ENCODE results near the gene RPP25. TPM values are rescaled to one million over a fixed set of nuclear protein-coding genes. Genes with fewer than 3 reads are reported as not detected.

The RPP25 gene
- total and polyA plus RNA-seq, 11 donors = 1.1 to 5.8 (median 2.1) TPM

DNA sequence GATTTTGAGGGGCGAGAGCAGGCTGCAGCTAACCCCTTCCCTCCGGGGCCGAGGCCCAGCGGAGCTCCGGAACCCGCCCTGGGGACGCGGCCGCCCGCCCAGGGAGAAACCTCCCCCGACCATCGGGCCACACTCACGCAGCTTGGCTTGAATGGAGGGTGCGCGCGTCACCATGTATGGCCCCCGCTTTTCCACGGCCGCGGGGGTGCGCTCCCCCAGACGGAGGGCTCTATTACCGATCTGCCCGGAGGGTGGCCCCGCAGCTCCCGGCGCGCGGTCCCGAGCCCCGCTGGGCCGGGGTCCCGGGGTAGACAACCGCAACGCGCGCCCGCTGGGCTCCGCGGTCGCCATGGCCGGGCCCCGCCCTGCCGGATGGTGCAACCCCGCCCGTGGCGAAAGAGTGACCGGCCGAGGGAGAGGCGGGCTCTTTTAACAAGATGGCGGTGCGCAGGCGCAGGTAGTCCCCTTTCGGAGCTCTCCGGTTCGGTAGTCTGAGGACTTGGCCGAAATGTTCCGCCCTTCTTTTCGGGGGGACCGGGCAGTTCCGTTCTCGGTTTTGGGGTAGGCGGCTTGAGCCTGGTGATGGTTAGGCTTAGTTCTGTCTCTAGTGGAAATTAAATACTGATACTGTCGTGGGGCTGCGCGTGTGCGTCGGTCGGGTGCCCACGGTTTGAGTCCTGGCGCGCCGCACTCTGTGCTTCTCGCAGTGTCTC is 50.0 kb downstream of the RPP25 start, which contains the start of gene FAM219B:
Gene FAM219B (minus strand): TSS at position 402 of the 713 bp plus-strand sequence. CDS start 51 bp downstream, at position 351.
- intact Hi-C loops (cut with DNase I) = loop anchor here in 4 of 10 donors (2.0 to 10.0 kb wide), 5 partner anchors 30 to 64 kb away; partner anchors contain the start of genes ULK3 (in 2 of the 4), COX5A (in 1 of the 4) and SCAMP2 (in 1 of the 4)
- 0 to 3% (median 1%) methylated on average over 38 to 74 of the region's 74 CpGs for WGBS, 4 donors
- Histone ChIP-seq H3K36me3 (peaks cover 3 to 52% (median 34%) of the 10 kb centered on the region in 9 donors), H3K9me3 (no peaks in the 10 kb centered on the region), H3K27me3 (no peaks in the 10 kb centered on the region), H3K4me1 (peaks cover 0 to 31% (median 21%) of the 10 kb centered on the region in 12 donors), H3K27ac (peak within 1 kb of the TSS; percentile 90 to 99 (median 96)), H3K4me3 (peak within 1 kb of the TSS; percentile 62 to 99 (median 86))
- ATAC-seq (peak; percentile 92 to 96 (median 92)), DNase-seq (peak; percentile 94 to 96 (median 96))
- TF ChIP-seq, protein P1, sequence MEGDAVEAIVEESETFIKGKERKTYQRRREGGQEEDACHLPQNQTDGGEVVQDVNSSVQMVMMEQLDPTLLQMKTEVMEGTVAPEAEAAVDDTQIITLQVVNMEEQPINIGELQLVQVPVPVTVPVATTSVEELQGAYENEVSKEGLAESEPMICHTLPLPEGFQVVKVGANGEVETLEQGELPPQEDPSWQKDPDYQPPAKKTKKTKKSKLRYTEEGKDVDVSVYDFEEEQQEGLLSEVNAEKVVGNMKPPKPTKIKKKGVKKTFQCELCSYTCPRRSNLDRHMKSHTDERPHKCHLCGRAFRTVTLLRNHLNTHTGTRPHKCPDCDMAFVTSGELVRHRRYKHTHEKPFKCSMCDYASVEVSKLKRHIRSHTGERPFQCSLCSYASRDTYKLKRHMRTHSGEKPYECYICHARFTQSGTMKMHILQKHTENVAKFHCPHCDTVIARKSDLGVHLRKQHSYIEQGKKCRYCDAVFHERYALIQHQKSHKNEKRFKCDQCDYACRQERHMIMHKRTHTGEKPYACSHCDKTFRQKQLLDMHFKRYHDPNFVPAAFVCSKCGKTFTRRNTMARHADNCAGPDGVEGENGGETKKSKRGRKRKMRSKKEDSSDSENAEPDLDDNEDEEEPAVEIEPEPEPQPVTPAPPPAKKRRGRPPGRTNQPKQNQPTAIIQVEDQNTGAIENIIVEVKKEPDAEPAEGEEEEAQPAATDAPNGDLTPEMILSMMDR (IDR thresholded peaks at IDR 0.05) = peak in 1 of 12 donors; percentile 8
- peak; percentile 62 to 92 for TF ChIP-seq POLR2A (IDR thresholded peaks at IDR 0.05)

DNA sequence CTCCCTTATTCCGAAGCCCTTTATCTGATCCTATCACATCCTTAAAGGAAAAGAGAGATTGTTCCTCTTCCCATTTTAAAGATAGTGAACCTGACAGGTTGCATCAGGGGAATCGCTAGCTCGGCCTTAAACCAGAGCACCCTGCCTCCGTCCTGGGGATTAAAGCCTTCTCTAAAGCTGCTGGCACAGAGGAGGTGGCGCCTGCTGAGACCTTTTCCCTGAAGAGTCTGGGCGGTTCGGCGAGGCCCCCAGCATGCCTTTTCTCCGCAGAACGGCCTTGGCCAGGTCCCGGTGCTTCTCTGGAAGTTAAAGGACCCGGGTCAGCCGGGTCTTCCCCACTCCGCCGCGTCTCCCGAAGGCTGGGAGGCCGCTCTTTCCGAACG is 50.5 kb downstream of the RPP25 start:
- no peaks in the 10 kb centered on the region for H3K9me3 ChIP-seq
- TF ChIP-seq, protein P1 (IDR thresholded peaks at IDR 0.05) = no peak
- TF ChIP-seq POLR2A (IDR thresholded peaks at IDR 0.05) = no peak
- peak overlapping the region; percentile 90 to 99 (median 96) for H3K27ac ChIP-seq
- H3K4me1 ChIP-seq = peaks cover 0 to 36% (median 24%) of the 10 kb centered on the region in 12 donors
- H3K4me3 ChIP-seq = peak overlapping the region; percentile 62 to 99 (median 86)
- DNase-seq (peak in 2 of 5 donors; percentile 25 to 34), ATAC-seq (peak in 3 of 4 donors; percentile 11 to 21 (median 11))
- intact Hi-C loops (cut with DNase I) = loop anchor here in 4 of 10 donors (2.0 to 10.0 kb wide), 5 partner anchors 31 to 64 kb away; partner anchors contain the start of genes ULK3 (in 2 of the 4), COX5A (in 1 of the 4) and SCAMP2 (in 1 of the 4)
- H3K27me3 ChIP-seq = no peaks in the 10 kb centered on the region
- WGBS, 4 donors = 0 to 2% (median 0%) methylated on average over 8 to 20 of the region's 20 CpGs
- peaks cover 3 to 52% (median 38%) of the 10 kb centered on the region in 9 donors for H3K36me3 ChIP-seq

Other genes with a start within 250 kb of the RPP25 start
- gene CYP1A1, start 231.2 kb downstream of the RPP25 start, total RNA-seq = under 1 TPM in 6 of 9 donors, not detected in 3; 0.16 to 0.91 (median 0.34) TPM
- under 1 TPM; 0.08 to 0.38 TPM for gene CYP1A1, start 231.2 kb downstream of the RPP25 start, polyA plus RNA-seq
- not detected for gene CYP1A2, start 207.9 kb downstream of the RPP25 start, total RNA-seq
- not detected for gene CYP1A2, start 207.9 kb downstream of the RPP25 start, polyA plus RNA-seq
- 10 to 100 TPM; 19.1 to 66.7 (median 28.4) TPM for gene CSK, start 174.7 kb downstream of the RPP25 start, total RNA-seq
- 10 to 100 TPM; 23.9 to 24.7 TPM for gene CSK, start 174.7 kb downstream of the RPP25 start, polyA plus RNA-seq
- 10 to 100 TPM in 2 of 9 donors, 1 to 10 TPM in 5, under 1 TPM in 2; 0.19 to 16.3 (median 7.8) TPM for gene LMAN1L, start 143.9 kb downstream of the RPP25 start, total RNA-seq
- 1 to 10 TPM in 1 of 2 donors, not detected in 1; 5.8 TPM for gene LMAN1L, start 143.9 kb downstream of the RPP25 start, polyA plus RNA-seq
- 1 to 10 TPM in 5 of 9 donors, under 1 TPM in 1, not detected in 3; 0.14 to 3.3 (median 2.0) TPM for gene CPLX3, start 130.1 kb downstream of the RPP25 start, total RNA-seq
- 1 to 10 TPM in 1 of 2 donors, under 1 TPM in 1; 0.06 to 1.5 TPM for gene CPLX3, start 130.1 kb downstream of the RPP25 start, polyA plus RNA-seq
- 10 to 100 TPM; 22.6 to 39.3 (median 29.5) TPM for gene ULK3, start 113.6 kb downstream of the RPP25 start, total RNA-seq
- gene ULK3, start 113.6 kb downstream of the RPP25 start, polyA plus RNA-seq = 10 to 100 TPM; 28.0 to 29.3 TPM
- 10 to 100 TPM; 34.9 to 84.8 (median 46.0) TPM for gene SCAMP2, start 83.4 kb downstream of the RPP25 start, total RNA-seq
- gene SCAMP2, start 83.4 kb downstream of the RPP25 start, polyA plus RNA-seq = 10 to 100 TPM; 25.1 to 90.5 TPM
- 10 to 100 TPM; 22.4 to 85.7 (median 59.3) TPM for gene MPI, start 66.7 kb downstream of the RPP25 start, total RNA-seq
- gene MPI, start 66.7 kb downstream of the RPP25 start, polyA plus RNA-seq = 10 to 100 TPM; 28.9 to 44.2 TPM
- 100 to 1,000 TPM in 3 of 9 donors, 10 to 100 TPM in 6; 37.0 to 110 (median 88.8) TPM for gene FAM219B, start 49.9 kb downstream of the RPP25 start, total RNA-seq
- 10 to 100 TPM; 31.3 to 39.0 TPM for gene FAM219B, start 49.9 kb downstream of the RPP25 start, polyA plus RNA-seq
- 1,000 to 10,000 TPM in 5 of 9 donors, 100 to 1,000 TPM in 4; 754 to 1,537 (median 1,120) TPM for gene COX5A, start 18.7 kb downstream of the RPP25 start, total RNA-seq
- gene COX5A, start 18.7 kb downstream of the RPP25 start, polyA plus RNA-seq = 1,000 to 10,000 TPM; 1,480 to 2,918 TPM
- gene SCAMP5, start 38.8 kb upstream of the RPP25 start, total RNA-seq = 1 to 10 TPM; 1.7 to 7.1 (median 4.2) TPM
- gene SCAMP5, start 38.8 kb upstream of the RPP25 start, polyA plus RNA-seq = 1 to 10 TPM in 1 of 2 donors, under 1 TPM in 1; 0.91 to 7.4 TPM
- 10 to 100 TPM in 2 of 9 donors, 1 to 10 TPM in 7; 3.6 to 13.0 (median 4.9) TPM for gene PPCDC, start 66.8 kb upstream of the RPP25 start, total RNA-seq
- 1 to 10 TPM; 8.2 to 9.3 TPM for gene PPCDC, start 66.8 kb upstream of the RPP25 start, polyA plus RNA-seq
- 10 to 100 TPM in 8 of 9 donors, 1 to 10 TPM in 1; 10.0 to 26.1 (median 13.9) TPM for gene C15orf39, start 245.1 kb upstream of the RPP25 start, total RNA-seq
- gene C15orf39, start 245.1 kb upstream of the RPP25 start, polyA plus RNA-seq = 10 to 100 TPM in 1 of 2 donors, 1 to 10 TPM in 1; 6.5 to 11.9 TPM

Data from heart left ventricle (tissue), 16 donors.